ENCODE data around the gene PSMB1.
A peak's percentile ranks its signal among the peaks of the same experiment; 100 is the strongest.
"Not testable (repeated sequence)": the region's sequence is repeated elsewhere in the genome, so short reads cannot be mapped to it uniquely, and the experiment has no call there.

The PSMB1 gene

DNA sequence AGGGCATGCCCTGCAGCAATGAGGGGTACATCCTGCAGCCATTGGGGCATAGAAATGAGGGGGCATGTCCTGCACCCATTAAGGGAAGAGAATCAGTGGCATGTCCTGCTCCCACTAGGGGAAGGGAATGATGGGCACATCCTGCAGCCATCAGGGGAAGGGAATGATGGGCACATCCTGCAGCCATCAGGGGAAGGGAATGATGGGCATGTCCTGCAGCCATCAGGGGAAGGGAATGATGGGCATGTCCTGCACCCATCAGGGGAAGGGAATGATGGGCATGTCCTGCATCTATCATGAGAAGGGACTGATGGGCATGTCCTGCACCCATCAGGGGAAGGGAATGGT is 49.7 kb downstream of the PSMB1 start:
- Mint-ChIP-seq H3K9me3 (peaks cover 29 to 32% of the 10 kb centered on the region in 2 donors), H3K36me3 (peaks cover 24 to 29% of the 10 kb centered on the region in 2 donors), H3K27me3 (peaks cover 46 to 62% of the 10 kb centered on the region in 2 donors), H3K27ac (peak overlapping the region; percentile 14), H3K4me1 (no peaks in the 10 kb centered on the region), H3K4me3 (no peak overlapping the region)
- ATAC-seq (replicated peaks) = no peak
- no peak for DNase-seq

DNA sequence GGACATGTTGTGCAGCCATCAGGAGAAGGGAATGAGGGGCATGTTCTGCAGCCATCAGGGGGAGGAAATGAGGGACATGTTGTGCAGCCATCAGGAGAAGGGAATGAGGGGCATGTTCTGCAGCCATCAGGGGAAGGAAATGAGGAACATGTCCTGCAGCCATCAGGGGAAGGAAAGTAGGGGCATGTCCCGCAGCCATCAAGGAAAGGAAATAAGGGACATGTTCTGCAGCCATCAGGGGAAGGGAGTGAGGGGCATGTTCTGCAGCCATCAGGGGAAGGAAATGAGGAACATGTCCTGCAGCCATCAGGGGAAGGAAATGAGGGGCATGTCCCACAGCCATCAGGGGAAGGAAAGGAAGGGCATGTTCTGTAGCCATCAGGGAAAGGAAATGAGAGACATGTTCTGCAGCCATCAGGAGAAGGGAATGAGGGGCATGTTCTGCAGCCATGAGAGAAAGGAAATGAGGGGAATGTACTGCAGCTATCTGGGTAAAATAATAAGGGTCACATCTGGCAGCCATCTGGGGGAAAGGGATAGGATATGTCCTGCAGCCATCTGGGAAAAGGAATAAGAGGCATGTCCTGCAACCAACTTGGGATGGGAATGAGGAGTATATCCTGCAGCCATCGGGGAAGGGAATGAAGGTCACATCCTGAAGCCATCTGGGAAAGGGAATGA is 50.2 kb downstream of the PSMB1 start:
- not testable (repeated sequence) for ATAC-seq (replicated peaks)
- Mint-ChIP-seq H3K27me3 (peaks cover 46 to 62% of the 10 kb centered on the region in 2 donors), H3K9me3 (peaks cover 29 to 32% of the 10 kb centered on the region in 2 donors)

DNA sequence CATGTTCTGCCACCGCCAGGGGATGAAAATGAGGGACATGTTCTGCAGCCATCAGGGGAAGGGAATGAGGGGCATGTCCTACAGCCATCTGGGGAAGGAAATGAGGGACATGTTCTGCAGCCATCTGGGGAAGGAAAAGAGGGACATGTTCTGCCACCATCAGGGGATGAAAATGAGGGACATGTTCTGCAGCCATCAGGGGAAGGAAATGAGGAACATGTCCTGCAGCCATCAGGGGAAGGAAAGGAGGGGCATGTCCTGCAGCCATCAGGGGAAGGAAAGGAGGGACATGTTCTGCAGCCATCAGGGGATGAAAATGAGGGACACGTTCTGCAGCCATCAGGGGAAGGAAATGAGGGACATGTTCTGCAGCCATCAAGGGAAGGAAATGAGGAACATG is 50.8 kb downstream of the PSMB1 start:
- Mint-ChIP-seq H3K27me3 (peaks cover 46 to 62% of the 10 kb centered on the region in 2 donors), H3K9me3 (peaks cover 29 to 32% of the 10 kb centered on the region in 2 donors), H3K36me3 (peaks cover 24 to 29% of the 10 kb centered on the region in 2 donors)
- not testable (repeated sequence) for H3K27ac Mint-ChIP-seq; ATAC-seq (replicated peaks); H3K4me3 Mint-ChIP-seq; H3K4me1 Mint-ChIP-seq; DNase-seq

More for the DNA sequence above, 50.2 kb downstream of the PSMB1 start:
- Mint-ChIP-seq H3K36me3 (peaks cover 24 to 29% of the 10 kb centered on the region in 2 donors), H3K27ac (peak overlapping the region; percentile 14)
- not testable (repeated sequence) for H3K4me3 Mint-ChIP-seq, DNase-seq, H3K4me1 Mint-ChIP-seq

DNA sequence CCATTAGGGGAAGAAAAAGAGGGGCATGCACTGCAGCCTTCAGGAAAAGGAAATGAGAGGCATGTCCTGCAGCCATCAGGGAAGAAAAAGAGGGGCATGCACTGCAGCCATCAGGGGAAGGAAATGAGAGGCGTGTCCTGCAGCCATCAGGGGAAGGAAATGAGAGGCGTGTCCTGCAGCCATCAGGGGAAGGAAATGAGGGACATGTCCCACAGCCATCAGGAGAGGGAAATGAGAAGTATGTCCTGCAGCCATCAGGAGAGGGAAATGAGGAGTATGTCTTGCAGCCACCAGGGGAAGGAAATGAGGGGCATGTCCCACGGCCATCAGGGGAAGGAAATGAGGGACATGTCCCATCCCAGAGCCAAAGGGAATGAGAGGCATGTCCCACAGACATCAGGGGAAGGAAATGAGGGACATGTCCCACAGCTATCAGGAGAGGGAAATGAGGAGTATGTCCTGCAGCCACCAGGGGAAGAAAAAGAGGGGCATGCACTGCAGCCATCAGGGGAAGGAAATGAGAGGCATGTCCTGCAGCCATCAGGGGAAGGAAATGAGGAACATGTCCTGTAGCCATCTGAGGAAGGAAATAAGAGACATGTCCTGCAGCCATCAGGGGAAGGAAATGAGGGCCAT is 52.0 kb downstream of the PSMB1 start:
- DNase-seq (no peak), ATAC-seq (replicated peaks) (no peak)
- H3K27me3 Mint-ChIP-seq = peaks cover 46 to 55% of the 10 kb centered on the region in 2 donors
- peaks cover 29 to 32% of the 10 kb centered on the region in 2 donors for H3K9me3 Mint-ChIP-seq
- H3K4me3 Mint-ChIP-seq = no peak overlapping the region
- peak overlapping the region; percentile 57 for H3K27ac Mint-ChIP-seq
- no peaks in the 10 kb centered on the region for H3K4me1 Mint-ChIP-seq
- peaks cover 24 to 29% of the 10 kb centered on the region in 2 donors for H3K36me3 Mint-ChIP-seq

GRCh38 chr6:170497841-170498301 is 55.2 kb downstream of the PSMB1 start:
- Mint-ChIP-seq H3K36me3 (peaks cover 18 to 23% of the 10 kb centered on the region in 2 donors), H3K9me3 (peaks cover 23 to 30% of the 10 kb centered on the region in 2 donors), H3K4me1 (peaks cover 0 to 3% of the 10 kb centered on the region in 2 donors), H3K4me3 (no peak overlapping the region), H3K27ac (no peak overlapping the region), H3K27me3 (peaks cover 49 to 50% of the 10 kb centered on the region in 2 donors)
- no peak for ATAC-seq (replicated peaks)
- DNase-seq = no peak

DNA sequence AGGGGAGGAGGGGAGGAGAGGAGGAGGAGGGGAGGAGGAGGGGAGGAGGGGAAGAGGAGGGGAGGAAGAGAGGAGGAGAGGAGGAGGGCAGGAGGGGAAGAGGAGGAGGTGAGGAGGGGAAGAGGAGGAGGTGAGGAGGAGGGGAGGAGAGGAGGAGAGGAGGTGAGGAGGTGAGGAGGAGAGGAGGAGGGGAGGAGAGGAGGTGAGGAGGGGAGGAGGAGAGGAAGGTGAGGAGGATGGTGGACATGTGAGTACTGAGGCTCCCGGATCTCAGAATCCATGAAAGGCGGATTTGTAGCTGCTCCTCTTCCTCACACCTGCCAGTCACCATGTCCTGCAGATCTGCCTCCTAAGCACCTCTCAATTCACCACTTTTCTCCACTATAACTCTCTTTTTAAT is 59.8 kb downstream of the PSMB1 start:
- no peak for DNase-seq
- H3K27ac Mint-ChIP-seq = no peak overlapping the region
- no peak for ATAC-seq (replicated peaks)
- no peak overlapping the region for H3K4me3 Mint-ChIP-seq
- H3K4me1 Mint-ChIP-seq = peaks cover 0 to 3% of the 10 kb centered on the region in 2 donors
- peaks cover 28 to 40% of the 10 kb centered on the region in 2 donors for H3K27me3 Mint-ChIP-seq
- no peaks in the 10 kb centered on the region for H3K36me3 Mint-ChIP-seq
- H3K9me3 Mint-ChIP-seq = peaks cover 2 to 4% of the 10 kb centered on the region in 2 donors

DNA sequence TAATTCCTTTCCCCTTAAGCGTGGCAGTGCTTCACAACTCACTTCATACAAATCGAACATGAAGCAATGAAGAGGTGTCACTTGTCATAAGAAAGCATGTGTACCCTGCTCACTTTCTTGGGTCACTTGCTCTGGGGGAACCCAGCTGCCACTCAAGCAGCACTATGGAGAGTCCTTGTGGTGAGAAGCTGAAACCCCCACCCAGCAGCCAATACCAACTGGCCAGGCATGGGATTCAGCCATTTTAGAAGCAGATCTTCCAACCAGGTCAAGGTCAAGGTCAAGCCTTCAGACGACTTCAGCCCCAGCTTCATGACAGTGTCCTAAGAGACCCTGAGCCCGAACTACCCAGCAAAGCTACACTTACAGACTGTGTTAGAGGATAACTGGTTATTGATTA is 62.8 kb downstream of the PSMB1 start:
- Mint-ChIP-seq H3K9me3 (no peaks in the 10 kb centered on the region), H3K27ac (no peak overlapping the region), H3K4me1 (peaks cover 0 to 3% of the 10 kb centered on the region in 2 donors), H3K4me3 (no peak overlapping the region), H3K36me3 (no peaks in the 10 kb centered on the region), H3K27me3 (peaks cover 27 to 45% of the 10 kb centered on the region in 2 donors)
- ATAC-seq (replicated peaks) = no peak
- DNase-seq = no peak

DNA sequence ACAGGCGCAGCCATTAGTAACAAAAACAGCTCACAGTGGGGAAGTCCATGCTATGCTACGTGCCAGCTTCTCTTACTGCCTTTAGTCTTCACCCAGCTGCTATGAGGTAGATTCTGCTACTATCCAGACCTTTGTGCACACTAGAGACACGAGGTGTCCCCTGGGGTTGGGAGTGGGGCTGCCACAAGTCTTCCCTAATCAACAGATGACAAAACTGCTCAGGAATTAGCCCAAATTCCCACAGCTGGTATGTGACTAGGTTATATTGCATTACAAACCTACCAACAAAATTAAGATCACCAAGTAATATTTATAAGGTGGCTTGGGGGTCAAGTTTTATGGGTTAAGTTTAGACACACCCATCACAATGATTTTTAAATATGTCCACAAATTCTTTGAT is 63.3 kb downstream of the PSMB1 start:
- Mint-ChIP-seq H3K4me3 (no peak overlapping the region), H3K9me3 (no peaks in the 10 kb centered on the region), H3K27ac (no peak overlapping the region), H3K4me1 (peaks cover 0 to 3% of the 10 kb centered on the region in 2 donors), H3K36me3 (no peaks in the 10 kb centered on the region), H3K27me3 (peaks cover 27 to 46% of the 10 kb centered on the region in 2 donors)
- ATAC-seq (replicated peaks) (no peak), DNase-seq (no peak)

DNA sequence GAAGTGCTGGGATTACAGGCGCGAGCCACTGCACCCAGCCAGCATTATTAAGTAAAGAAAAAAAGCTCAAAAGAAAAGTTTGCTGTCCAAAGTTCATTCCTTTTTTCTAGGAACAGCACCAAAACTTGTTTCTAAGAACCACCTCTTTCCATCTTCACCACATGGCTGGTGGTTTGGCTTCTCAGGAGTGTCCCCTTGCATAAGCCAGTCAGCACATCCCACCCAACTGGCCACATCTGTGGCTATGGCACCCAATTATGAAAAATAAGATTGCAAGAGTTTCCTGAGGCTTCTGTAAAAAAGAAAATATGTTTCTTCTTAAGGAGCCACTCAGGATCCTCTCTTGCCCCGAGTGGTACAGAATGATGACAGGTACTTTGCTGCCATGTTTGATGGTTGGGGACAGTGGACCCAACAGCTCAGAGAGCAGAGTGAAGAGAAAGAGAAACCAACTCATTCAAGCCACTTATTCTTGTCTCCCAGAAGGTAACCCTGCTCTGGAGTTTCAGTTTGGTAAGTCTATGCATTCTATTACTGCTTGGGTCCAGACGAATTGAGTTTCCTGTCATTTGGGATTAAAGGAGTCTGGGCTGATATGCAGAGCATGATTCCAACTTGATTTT is 65.3 kb downstream of the PSMB1 start:
- Mint-ChIP-seq H3K27me3 (peaks cover 18 to 33% of the 10 kb centered on the region in 2 donors), H3K9me3 (peaks cover 0 to 2% of the 10 kb centered on the region in 2 donors), H3K27ac (no peak overlapping the region), H3K36me3 (no peaks in the 10 kb centered on the region), H3K4me3 (no peak overlapping the region), H3K4me1 (no peaks in the 10 kb centered on the region)
- DNase-seq (no peak), ATAC-seq (replicated peaks) (no peak)

DNA sequence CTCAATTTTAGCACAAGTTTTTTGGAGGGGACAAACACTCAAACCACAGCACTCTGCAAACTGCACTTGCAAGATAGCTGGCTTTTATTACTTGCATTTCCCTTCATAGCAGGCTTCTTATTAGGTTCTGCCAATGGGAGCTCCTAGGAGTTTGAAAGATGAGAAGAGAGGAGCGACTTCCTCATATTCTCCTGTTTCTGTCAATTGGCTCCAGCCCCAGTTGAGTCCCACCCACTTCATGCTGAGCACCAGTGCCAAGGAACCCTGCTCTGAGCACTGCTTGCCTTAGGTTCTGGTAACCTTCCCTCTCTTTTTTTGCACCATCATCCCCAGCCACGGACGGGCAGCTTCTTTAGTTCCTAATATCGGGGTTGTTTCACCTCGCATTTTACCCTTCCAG is 67.9 kb downstream of the PSMB1 start:
- Mint-ChIP-seq H3K4me3 (no peak overlapping the region), H3K36me3 (peaks cover 0 to 2% of the 10 kb centered on the region in 2 donors), H3K27ac (no peak overlapping the region), H3K4me1 (no peaks in the 10 kb centered on the region), H3K9me3 (peaks cover 7 to 9% of the 10 kb centered on the region in 2 donors), H3K27me3 (peaks cover 7 to 23% of the 10 kb centered on the region in 2 donors)
- DNase-seq = no peak
- ATAC-seq (replicated peaks) = no peak

Measured in stimulated activated naive B cell treated with anti-CD40 and anti-IgM and Interleukin-4, amounts not matched to agents 10 μg/mL and 1 μg/mL and 100 μg/mL, for 72 hours (primary cell).